IPS-15b (cell line): Measurements from ENCODE around the gene SLC4A8.

Experiments
- H3K27me3 ChIP-seq: one replicate; pipeline ENCODE4 v1.6.1; 2013; ENCODE audit warnings: low read length; ENCODE audit not compliant: control insufficient read depth, insufficient read depth
- H3K36me3 ChIP-seq: one replicate; pipeline ENCODE4 v1.6.1; 2013; ENCODE audit warnings: low read length; ENCODE audit not compliant: control insufficient read depth, insufficient read depth
- H3K4me1 ChIP-seq: one replicate; pipeline ENCODE4 v1.6.1; 2013; ENCODE audit warnings: mild to moderate bottlenecking, low read length; ENCODE audit not compliant: control insufficient read depth, insufficient read depth
- H3K4me3 ChIP-seq: one replicate; pipeline ENCODE4 v1.5.1; 2013; ENCODE audit warnings: low read depth, low read length
- H3K9ac ChIP-seq: one replicate; pipeline ENCODE4 v1.6.1; 2013; ENCODE audit warnings: low read depth, mild to moderate bottlenecking, low read length
- H3K9me3 ChIP-seq: one replicate; pipeline ENCODE4 v1.6.1; 2013; ENCODE audit warnings: mild to moderate bottlenecking, low read length; ENCODE audit not compliant: control insufficient read depth, insufficient read depth

The SLC4A8 gene

DNA sequence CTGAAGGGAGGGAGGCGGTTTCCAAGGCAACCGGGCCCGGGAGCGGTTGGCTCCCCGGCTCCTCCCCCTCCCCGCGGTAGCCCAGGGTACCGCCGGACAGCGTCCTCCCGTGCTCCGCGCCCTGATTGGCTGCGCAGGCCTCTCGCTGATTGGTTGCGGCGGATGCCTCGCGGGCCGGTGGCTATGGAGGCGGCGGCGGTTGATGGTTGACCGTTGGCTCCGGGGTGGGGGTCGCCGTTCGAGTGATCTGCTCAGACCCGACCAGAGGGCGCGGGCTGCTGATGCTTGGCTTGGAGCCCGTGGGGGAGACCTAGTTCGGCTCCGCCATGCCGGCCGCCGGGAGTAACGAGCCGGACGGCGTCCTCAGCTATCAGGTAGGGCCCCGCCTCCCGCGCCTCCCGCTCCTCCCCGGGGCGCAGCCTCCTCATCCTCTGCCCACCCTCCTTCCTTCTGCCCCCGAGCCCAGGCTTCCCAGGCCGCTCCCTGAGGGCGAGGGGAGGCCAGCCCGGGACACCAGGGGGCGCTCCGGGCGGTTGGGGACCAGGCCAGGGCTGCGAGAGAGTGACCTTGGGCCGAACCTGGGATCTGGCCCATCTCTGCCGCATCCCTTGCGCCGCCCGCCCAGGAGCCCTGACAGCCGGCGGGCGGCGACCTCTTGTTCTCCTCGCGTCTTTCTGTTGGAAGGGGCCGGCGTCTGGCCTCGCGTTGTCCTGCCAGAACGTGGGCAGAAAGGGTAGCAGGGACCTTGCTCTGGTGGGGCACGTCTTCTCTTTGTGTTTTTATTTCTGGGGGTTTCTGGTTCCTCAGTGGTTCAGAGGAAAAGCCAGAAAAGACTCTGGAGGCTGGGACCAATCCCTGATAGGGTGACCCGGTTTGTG lies at the start of gene SLC4A8:
Gene SLC4A8, plus strand, starts transcription at position 170 of the 878 bp plus-strand sequence. Its CDS starts 157 bp downstream, at position 327.
- H3K9ac ChIP-seq, result no peak within 1 kb of the TSS

DNA sequence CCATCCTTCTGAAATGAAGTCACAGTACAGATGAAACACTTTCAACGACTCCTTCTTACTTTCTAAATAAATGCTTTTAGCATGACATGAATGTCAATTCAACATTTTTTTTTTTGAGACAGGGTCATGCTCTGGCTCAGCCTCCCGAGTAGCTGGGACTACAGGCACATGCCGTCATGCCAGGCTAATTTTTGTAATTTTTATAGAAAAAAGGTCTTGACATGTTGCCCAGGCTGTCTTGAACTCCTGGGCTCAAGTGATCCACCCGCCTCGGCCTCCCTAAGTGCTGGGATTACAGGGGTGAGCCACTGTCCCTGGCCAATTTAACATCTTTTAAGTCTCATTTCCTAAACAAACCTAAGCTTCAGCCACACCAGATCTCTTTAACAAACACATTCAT lies 49.8 kb upstream of the SLC4A8 start:
- Histone ChIP-seq H3K36me3 (peaks cover 35% of the 10 kb centered on the region), H3K4me3 (no peak overlapping the region)

More for the DNA sequence above, at the start of gene SLC4A8:
- no peaks in the 10 kb centered on the region for H3K36me3 ChIP-seq
- H3K27me3 ChIP-seq, result no peaks in the 10 kb centered on the region
- peaks cover 16% of the 10 kb centered on the region for H3K4me1 ChIP-seq
- H3K9me3 ChIP-seq, result no peaks in the 10 kb centered on the region
- peak within 1 kb of the TSS; percentile 71 for H3K4me3 ChIP-seq

DNA sequence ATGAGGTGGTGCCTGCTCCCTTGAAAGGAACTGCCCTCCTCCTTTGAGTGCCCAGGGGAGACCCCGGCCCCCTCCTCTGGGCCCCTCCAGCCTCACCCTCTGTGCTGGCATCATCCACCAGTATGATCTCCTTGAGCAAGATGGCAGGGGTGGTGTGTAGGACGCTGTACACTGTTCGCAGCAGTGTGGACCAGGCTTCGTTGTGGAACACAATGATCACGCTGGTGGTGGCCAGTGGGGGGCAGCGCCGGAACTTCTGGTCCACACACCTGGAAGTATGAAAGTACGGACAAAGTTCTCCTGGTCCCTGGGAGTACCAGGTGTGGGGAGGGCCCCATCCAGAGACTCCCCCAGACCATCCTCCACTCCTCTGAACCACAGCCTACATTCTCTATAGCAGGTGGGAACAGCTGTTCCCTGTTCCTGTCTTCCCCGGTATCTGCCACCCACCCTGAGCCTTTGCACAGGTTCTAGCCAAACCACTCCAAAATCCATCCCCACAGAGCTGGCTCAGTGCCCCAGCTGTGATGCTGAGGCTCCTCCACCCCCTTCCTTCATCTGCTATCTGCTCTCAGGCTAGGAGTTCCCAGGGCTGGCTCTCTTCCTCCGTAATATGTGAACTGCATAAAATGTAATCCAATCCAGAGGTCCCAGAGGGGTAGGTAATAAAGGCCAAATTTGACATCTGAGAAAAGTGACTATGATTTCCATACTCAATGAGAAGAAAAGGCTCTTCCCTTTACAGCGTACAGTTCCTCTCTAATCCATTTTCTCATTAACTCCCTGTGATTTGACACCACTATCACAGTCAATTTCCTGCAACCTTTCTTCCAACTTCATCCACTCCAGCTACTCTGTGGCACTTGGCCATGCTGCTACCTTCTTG lies 47.3 kb upstream of the SLC4A8 start:
- Histone ChIP-seq H3K9me3 (no peaks in the 10 kb centered on the region), H3K27me3 (no peaks in the 10 kb centered on the region), H3K36me3 (peaks cover 40% of the 10 kb centered on the region), H3K9ac (no peak overlapping the region), H3K4me3 (no peak overlapping the region), H3K4me1 (no peaks in the 10 kb centered on the region)

More for the DNA sequence above, 49.8 kb upstream of the SLC4A8 start:
- H3K9ac ChIP-seq, result no peak overlapping the region
- H3K9me3 ChIP-seq, result no peaks in the 10 kb centered on the region
- no peaks in the 10 kb centered on the region for H3K27me3 ChIP-seq
- H3K4me1 ChIP-seq, result peaks cover 8% of the 10 kb centered on the region

DNA sequence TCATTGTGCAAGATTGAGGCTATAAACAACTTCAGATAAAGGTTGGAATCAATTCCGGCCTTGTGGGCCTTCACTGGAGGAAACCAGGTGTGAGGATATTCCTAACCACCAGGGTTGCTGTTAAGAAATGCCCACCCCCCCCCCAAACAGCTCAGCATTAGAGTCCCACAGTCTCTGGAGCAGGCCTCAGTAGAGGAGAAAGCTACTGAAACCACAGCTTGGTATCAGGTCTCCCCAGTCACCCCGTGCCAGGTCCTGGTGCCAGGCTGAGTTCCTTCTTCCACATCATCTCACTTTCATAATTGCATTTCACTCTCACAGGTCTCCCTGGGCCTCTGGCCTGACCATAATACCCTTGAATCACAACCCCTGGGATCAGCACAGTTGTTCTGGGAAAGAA lies 45.9 kb upstream of the SLC4A8 start:
- H3K4me3 ChIP-seq, result no peak overlapping the region
- H3K4me1 ChIP-seq, result peaks cover 4% of the 10 kb centered on the region
- no peaks in the 10 kb centered on the region for H3K9me3 ChIP-seq
- no peaks in the 10 kb centered on the region for H3K27me3 ChIP-seq
- no peak overlapping the region for H3K9ac ChIP-seq
- H3K36me3 ChIP-seq, result peaks cover 40% of the 10 kb centered on the region

DNA sequence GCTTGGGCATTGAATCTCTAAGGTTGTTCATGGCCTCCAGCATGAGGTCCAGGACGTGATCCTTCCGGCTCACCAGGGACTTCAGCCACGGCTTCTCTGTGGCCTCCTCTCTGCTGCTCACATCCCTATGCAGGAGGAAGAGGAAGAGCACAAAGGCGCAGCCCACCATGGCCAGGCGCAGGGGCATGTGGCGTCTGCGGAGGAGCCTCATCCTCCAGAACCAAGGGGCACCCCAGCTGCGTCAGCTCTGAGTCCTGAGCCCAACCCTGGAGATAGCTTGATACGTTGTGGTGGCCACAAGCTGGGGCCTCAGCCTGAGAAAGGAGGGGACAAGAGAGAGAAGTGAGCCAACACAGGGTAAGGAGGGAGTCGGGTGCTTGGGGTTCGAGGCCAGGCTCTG lies 45.1 kb upstream of the SLC4A8 start:
- Histone ChIP-seq H3K36me3 (peaks cover 34% of the 10 kb centered on the region), H3K27me3 (no peaks in the 10 kb centered on the region), H3K4me3 (no peak overlapping the region), H3K4me1 (peaks cover 4% of the 10 kb centered on the region), H3K9ac (no peak overlapping the region), H3K9me3 (no peaks in the 10 kb centered on the region)

DNA sequence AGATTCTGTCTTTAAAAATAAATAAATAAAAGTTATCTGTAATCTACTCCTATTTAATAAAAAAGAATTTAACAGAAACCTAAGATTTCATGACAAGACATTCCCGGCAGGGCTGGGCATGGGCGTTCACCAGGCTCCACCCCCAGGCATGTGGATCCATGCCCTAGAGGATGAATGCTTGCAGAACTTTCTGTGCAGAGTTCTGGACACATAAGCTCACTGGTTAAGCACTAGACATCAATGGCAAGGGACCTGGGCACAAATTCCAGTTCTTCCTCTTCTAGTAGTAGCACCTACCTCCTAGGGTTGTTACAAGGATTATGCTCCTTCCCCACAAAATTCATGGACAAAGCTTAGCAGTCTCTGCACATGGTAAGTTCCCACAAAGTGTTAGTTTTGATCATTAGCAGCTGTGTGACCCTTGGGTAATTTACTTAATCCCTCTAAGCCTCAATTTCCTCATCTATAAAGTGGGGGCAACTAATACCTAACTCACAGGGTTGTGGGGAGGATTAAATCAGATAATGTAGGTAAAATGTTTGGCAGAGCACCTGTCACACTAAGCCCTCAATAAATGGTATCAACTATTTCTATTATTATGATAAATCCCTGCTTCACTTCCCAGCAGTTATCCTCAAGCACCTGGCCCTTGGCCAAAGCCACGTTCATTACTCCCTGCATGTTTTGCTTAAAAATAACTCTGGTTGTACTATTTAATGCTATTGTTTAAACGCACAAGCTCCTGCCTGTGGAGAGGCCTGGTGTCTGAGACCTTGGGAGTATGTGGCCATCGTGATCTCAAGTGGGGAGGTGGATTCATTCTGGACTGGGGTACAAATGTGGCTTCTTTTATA lies 43.2 kb upstream of the SLC4A8 start:
- no peak overlapping the region for H3K9ac ChIP-seq
- H3K9me3 ChIP-seq, result no peaks in the 10 kb centered on the region
- no peak overlapping the region for H3K4me3 ChIP-seq
- H3K36me3 ChIP-seq, result peaks cover 31% of the 10 kb centered on the region
- H3K4me1 ChIP-seq, result peaks cover 4% of the 10 kb centered on the region
- H3K27me3 ChIP-seq, result no peaks in the 10 kb centered on the region

DNA sequence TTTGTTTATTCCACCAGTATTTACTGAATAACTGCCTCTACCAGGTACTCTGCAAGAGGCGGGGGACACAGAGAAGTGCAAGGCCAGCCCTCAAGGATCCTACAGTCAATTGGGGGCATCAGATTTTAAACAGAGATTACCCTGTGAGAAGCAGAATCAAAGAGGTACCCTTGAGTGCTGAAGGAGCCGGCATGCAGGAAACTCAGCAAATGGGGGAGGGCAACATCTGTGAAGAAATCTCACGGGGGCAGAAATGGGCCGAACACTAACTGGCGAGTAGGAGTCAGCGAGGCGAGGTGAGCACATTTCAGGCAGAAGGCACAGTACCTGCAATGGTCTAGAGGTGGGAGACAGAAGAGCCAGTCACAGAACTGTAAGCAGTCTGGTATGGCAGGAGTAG lies 42.5 kb upstream of the SLC4A8 start:
- Histone ChIP-seq H3K4me1 (peaks cover 4% of the 10 kb centered on the region), H3K4me3 (no peak overlapping the region), H3K9ac (no peak overlapping the region), H3K36me3 (peaks cover 23% of the 10 kb centered on the region), H3K27me3 (no peaks in the 10 kb centered on the region), H3K9me3 (no peaks in the 10 kb centered on the region)

DNA sequence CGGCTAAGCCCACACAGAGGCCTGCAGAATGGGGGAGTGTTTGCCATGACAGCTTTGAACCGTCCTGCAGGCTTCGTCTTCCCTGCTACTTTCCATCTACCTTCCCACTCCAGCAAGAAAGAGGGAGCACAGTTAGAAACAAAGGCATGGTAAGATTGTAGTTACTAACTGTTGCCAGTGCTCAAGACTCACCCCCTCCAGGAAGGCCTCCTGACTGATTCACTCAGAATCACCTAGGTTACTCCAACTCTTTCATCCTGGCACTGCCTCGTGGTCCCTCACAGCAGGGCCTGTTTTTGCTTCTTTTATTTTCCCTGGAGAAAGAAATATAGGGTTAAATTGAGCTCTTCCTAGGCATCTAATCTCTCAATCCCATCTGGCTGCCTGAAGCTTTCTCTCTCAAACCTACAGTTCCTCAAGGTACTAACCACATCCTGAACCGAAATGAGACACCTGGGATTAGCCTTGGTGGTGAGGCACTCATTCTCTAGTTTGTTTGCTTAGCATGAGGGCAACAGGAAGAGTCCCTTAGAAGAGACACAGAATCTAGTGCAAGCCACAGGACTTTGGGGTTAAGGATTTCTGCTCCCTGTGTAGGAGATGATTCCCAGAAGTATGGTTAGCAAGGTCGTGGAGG lies 41.2 kb upstream of the SLC4A8 start:
- Histone ChIP-seq H3K9me3 (no peaks in the 10 kb centered on the region), H3K9ac (no peak overlapping the region), H3K27me3 (no peaks in the 10 kb centered on the region), H3K36me3 (peaks cover 20% of the 10 kb centered on the region), H3K4me1 (peaks cover 6% of the 10 kb centered on the region), H3K4me3 (no peak overlapping the region)

DNA sequence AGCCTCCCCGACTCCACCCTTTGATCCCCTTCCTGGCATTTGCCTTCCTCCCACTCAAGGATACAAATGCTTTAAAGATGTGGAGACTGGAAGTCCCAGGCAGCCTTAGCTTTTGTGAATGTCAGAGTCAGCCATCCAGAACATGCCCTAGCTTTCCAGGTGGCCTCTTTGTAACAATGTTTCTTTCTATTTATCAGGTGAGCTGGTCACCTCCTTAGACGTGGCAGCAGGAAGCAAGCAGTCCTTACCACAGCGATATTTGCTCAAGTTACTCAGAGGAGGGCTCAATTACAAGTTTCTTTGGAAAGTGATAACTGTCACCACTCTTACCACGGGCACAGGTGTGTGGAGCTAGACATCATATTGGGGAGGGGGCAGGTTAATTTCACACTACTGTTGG lies 38.3 kb upstream of the SLC4A8 start:
- Histone ChIP-seq H3K4me3 (no peak overlapping the region), H3K9ac (no peak overlapping the region), H3K4me1 (peaks cover 11% of the 10 kb centered on the region)

DNA sequence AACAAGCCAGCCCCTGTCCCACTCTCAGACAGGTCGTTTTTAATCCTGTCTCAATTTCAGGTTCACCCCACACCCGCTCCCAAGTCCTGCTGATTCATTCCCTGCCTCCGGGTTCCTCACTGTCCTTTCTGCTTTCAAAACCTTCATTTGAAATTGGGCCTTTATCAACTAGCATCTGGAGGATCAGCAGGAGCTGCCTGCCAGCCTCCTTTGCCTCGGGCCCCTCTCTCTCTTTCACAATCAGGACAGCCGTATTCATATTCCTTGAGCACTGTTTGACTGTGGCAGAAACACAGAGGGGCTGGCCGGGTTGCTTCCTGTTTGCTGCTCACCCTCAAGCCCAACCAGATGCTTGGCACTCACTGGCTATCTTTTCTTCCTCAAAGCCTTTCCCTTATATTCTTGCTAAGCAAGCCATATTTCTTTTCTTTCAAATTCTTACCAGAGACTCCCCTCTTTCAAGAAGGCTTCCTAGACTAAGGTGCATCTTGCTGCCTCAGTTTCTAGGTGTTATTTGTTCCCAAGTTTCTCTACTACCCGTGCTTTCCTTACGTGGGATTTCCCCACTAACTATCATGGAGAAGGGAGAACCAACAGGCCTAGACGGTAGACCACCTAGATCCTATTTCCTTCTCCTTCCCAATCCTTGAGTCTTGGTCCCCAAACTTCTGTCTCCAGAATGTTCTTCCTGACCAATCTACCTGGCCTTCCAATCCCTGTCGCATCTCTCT lies 36.4 kb upstream of the SLC4A8 start:
- H3K9ac ChIP-seq, result no peak overlapping the region
- H3K4me3 ChIP-seq, result no peak overlapping the region
- H3K36me3 ChIP-seq, result peaks cover 1% of the 10 kb centered on the region
- no peaks in the 10 kb centered on the region for H3K9me3 ChIP-seq
- peaks cover 13% of the 10 kb centered on the region for H3K4me1 ChIP-seq
- no peaks in the 10 kb centered on the region for H3K27me3 ChIP-seq

More for the DNA sequence above, 38.3 kb upstream of the SLC4A8 start:
- Histone ChIP-seq H3K9me3 (no peaks in the 10 kb centered on the region), H3K27me3 (no peaks in the 10 kb centered on the region), H3K36me3 (peaks cover 2% of the 10 kb centered on the region)
